SJCRH30 (cell line): Measurements from ENCODE around the gene C6. TPM values are rescaled to one million over a fixed set of nuclear protein-coding genes. Genes with fewer than 3 reads are reported as not detected.

Experiments used
- DNase-seq, 2 experiments: peaks; one replicate each; pipeline ENCODE4 v3.0.0-alpha.2; 2015 to 2020
- H3K27ac ChIP-seq: fragments of 250-450 bp; sonication (Bioruptor Pico); 2 replicates; pipeline ENCODE4 v1.5.1; 2020; ENCODE audit warnings: mild to moderate bottlenecking, moderate library complexity
- H3K27me3 ChIP-seq: fragments of 250-450 bp; sonication (Bioruptor Pico); 2 replicates; pipeline ENCODE4 v1.5.1; 2020; ENCODE audit warnings: mild to moderate bottlenecking, moderate library complexity
- H3K36me3 ChIP-seq: fragments of 250-450 bp; sonication (Bioruptor Pico); 2 replicates; pipeline ENCODE4 v1.5.1; 2020; ENCODE audit warnings: mild to moderate bottlenecking, moderate library complexity
- H3K4me1 ChIP-seq: fragments of 250-450 bp; sonication (Bioruptor Pico); 2 replicates; pipeline ENCODE4 v1.5.1; 2020; ENCODE audit warnings: mild to moderate bottlenecking, moderate library complexity
- H3K4me3 ChIP-seq: fragments of 250-450 bp; sonication (Bioruptor Pico); 2 replicates; pipeline ENCODE4 v1.5.1; 2020; ENCODE audit warnings: mild to moderate bottlenecking, moderate library complexity
- H3K9me3 ChIP-seq: fragments of 250-450 bp; sonication (Bioruptor Pico); replicated peaks from 2 replicates; pipeline ENCODE4 v1.5.1; 2020; ENCODE audit warnings: mild to moderate bottlenecking, moderate library complexity
- total RNA-seq: library from RNA; depleted of rRNA; stranded (reverse); fragments of >200 nt; shearing (Covaris generic); gene quantifications from 2 replicates; pipeline ENCODE4 v1.2.3, GENCODE V29; 2014; rRNA removed

C6 gene
- total RNA-seq, 1 experiment from 2014 or later, result not detected

- H3K4me1 ChIP-seq, result no peaks in the 10 kb centered on the region
- H3K4me3 ChIP-seq, result no peak overlapping the region
- H3K27me3 ChIP-seq, result peaks cover 7% of the 10 kb centered on the region
- no peak overlapping the region for H3K27ac ChIP-seq
- H3K9me3 ChIP-seq, result no peaks in the 10 kb centered on the region; the same call in 1 of the 2 replicates
- DNase-seq, result peak; percentile 23 to 43
- no peaks in the 10 kb centered on the region for H3K36me3 ChIP-seq
Observed at GRCh38 chr5:41122459-41122858, 90.9 kb downstream of the C6 start.

- Histone ChIP-seq H3K27ac (no peak overlapping the region), H3K27me3 (peaks cover 7% of the 10 kb centered on the region), H3K36me3 (no peaks in the 10 kb centered on the region), H3K9me3 (no peaks in the 10 kb centered on the region; the same call in 1 of the 2 replicates), H3K4me1 (no peaks in the 10 kb centered on the region), H3K4me3 (no peak overlapping the region)
- DNase-seq, result no peak
Observed at GRCh38 chr5:41120600-41120999, 92.7 kb downstream of the C6 start.

GRCh38 chr5:41118177-41118576 lies 95.2 kb downstream of the C6 start:
- H3K4me3 ChIP-seq, result no peak overlapping the region
- no peaks in the 10 kb centered on the region for H3K9me3 ChIP-seq
- peaks cover 7% of the 10 kb centered on the region for H3K27me3 ChIP-seq
- DNase-seq, result no peak
- no peaks in the 10 kb centered on the region for H3K4me1 ChIP-seq
- H3K27ac ChIP-seq, result no peak overlapping the region
- no peaks in the 10 kb centered on the region for H3K36me3 ChIP-seq

GRCh38 chr5:41115281-41115680 lies 98.1 kb downstream of the C6 start:
- Histone ChIP-seq H3K27me3 (peaks cover 2% of the 10 kb centered on the region), H3K4me3 (no peak overlapping the region), H3K36me3 (no peaks in the 10 kb centered on the region), H3K9me3 (no peaks in the 10 kb centered on the region), H3K4me1 (no peaks in the 10 kb centered on the region), H3K27ac (no peak overlapping the region)
- DNase-seq, result no peak

GRCh38 chr5:41112486-41113455 lies 100.6 kb downstream of the C6 start:
- H3K27ac ChIP-seq, result no peak overlapping the region
- H3K4me1 ChIP-seq, result no peaks in the 10 kb centered on the region
- H3K9me3 ChIP-seq, result no peaks in the 10 kb centered on the region
- DNase-seq, result no peak
- H3K27me3 ChIP-seq, result no peaks in the 10 kb centered on the region
- no peak overlapping the region for H3K4me3 ChIP-seq
- no peaks in the 10 kb centered on the region for H3K36me3 ChIP-seq

GRCh38 chr5:41109186-41109585 lies 104.1 kb downstream of the C6 start:
- no peak for DNase-seq
- Histone ChIP-seq H3K27ac (no peak overlapping the region), H3K9me3 (no peaks in the 10 kb centered on the region)

GRCh38 chr5:41102341-41102740 lies 111.0 kb downstream of the C6 start:
- H3K36me3 ChIP-seq, result no peaks in the 10 kb centered on the region
- H3K4me1 ChIP-seq, result no peaks in the 10 kb centered on the region
- H3K4me3 ChIP-seq, result no peak overlapping the region
- 0 out of 2 replicates have a peak, but pooled peaks cover 3% of the 10 kb centered on the region for H3K27me3 ChIP-seq
- no peaks in the 10 kb centered on the region for H3K9me3 ChIP-seq
- no peak overlapping the region for H3K27ac ChIP-seq
- DNase-seq, result no peak

More at GRCh38 chr5:41109186-41109585, 104.1 kb downstream of the C6 start:
- Histone ChIP-seq H3K4me3 (no peak overlapping the region), H3K27me3 (no peaks in the 10 kb centered on the region), H3K36me3 (no peaks in the 10 kb centered on the region), H3K4me1 (no peaks in the 10 kb centered on the region)

- no peak overlapping the region for H3K4me3 ChIP-seq
- H3K36me3 ChIP-seq, result no peaks in the 10 kb centered on the region
- H3K9me3 ChIP-seq, result no peaks in the 10 kb centered on the region
- H3K4me1 ChIP-seq, result no peaks in the 10 kb centered on the region
- no peak overlapping the region for H3K27ac ChIP-seq
- DNase-seq, result no peak
- H3K27me3 ChIP-seq, result 0 out of 2 replicates have a peak, but pooled peaks cover 3% of the 10 kb centered on the region
Observed at GRCh38 chr5:41097642-41098041, 115.7 kb downstream of the C6 start.

GRCh38 chr5:41095324-41096101 lies 117.8 kb downstream of the C6 start:
- Histone ChIP-seq H3K27me3 (0 out of 2 replicates have a peak, but pooled peaks cover 3% of the 10 kb centered on the region), H3K4me3 (no peak overlapping the region), H3K9me3 (no peaks in the 10 kb centered on the region), H3K27ac (no peak overlapping the region), H3K4me1 (no peaks in the 10 kb centered on the region), H3K36me3 (no peaks in the 10 kb centered on the region)
- DNase-seq, result no peak

- no peaks in the 10 kb centered on the region for H3K27me3 ChIP-seq
- no peak overlapping the region for H3K27ac ChIP-seq
- DNase-seq, result peak in 1 of 2 experiments; percentile 33
- H3K4me3 ChIP-seq, result no peak overlapping the region
- H3K9me3 ChIP-seq, result no peaks in the 10 kb centered on the region
- H3K36me3 ChIP-seq, result no peaks in the 10 kb centered on the region
- H3K4me1 ChIP-seq, result no peaks in the 10 kb centered on the region
Observed at GRCh38 chr5:41094871-41095270, 118.5 kb downstream of the C6 start.

- Histone ChIP-seq H3K27ac (no peak overlapping the region), H3K36me3 (no peaks in the 10 kb centered on the region), H3K4me1 (no peaks in the 10 kb centered on the region), H3K9me3 (no peaks in the 10 kb centered on the region), H3K4me3 (no peak overlapping the region), H3K27me3 (no peaks in the 10 kb centered on the region)
- DNase-seq, result no peak
Observed at GRCh38 chr5:41093803-41094202, 119.5 kb downstream of the C6 start.

Other genes with a start within 250 kb of the C6 start
- not detected in 2 replicates for gene MROH2B, start 142.2 kb downstream of the C6 start, total RNA-seq